Measurements from ENCODE around the gene CELSR1.
"Not testable (repeated sequence)": the region's sequence is repeated elsewhere in the genome, so short reads cannot be mapped to it uniquely, and the experiment has no call there.

CELSR1 gene

GRCh38 chr22:46401370-46401769 lies 136.1 kb downstream of the CELSR1 start:
- no peak for DNase-seq (ENCODE audit: low read depth in 2 of 3, low spot score in 2 of 3)

- no peak for DNase-seq (ENCODE audit: low read depth in 2 of 3, low spot score in 2 of 3)
Observed at GRCh38 chr22:46399251-46400024, 138.0 kb downstream of the CELSR1 start.

DNA sequence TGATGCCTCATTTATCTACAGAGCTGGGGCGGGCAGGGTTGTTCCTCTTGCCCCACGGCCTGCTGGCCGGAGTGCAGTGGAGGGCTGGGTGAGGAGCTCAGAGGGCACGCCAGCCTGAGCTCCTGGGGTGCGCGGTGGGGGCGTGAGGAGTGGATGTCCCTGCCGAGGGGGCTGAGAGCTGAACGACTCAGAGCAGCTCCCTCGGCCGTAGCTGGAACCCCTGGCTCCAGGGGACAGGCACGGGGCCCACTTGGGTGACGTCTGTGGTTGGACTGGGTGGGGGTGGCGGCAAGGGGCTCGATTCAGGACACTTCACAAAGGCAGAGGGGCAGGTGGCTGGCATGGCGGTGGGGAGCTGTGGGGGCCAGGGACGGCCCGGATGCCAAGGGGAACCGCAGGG lies 139.5 kb downstream of the CELSR1 start:
- no peak for DNase-seq (ENCODE audit: low read depth in 2 of 3, low spot score in 2 of 3)

- no peak for DNase-seq (ENCODE audit: low read depth in 2 of 3, low spot score in 2 of 3)
Observed at GRCh38 chr22:46397514-46397913, 139.9 kb downstream of the CELSR1 start.

GRCh38 chr22:46397049-46397448 lies 140.4 kb downstream of the CELSR1 start:
- DNase-seq (ENCODE audit: low read depth in 2 of 3, low spot score in 2 of 3): not testable (repeated sequence)

- DNase-seq (ENCODE audit: low read depth in 2 of 3, low spot score in 2 of 3): no peak
Observed at GRCh38 chr22:46395145-46395544, 142.3 kb downstream of the CELSR1 start.

- no peak for DNase-seq (ENCODE audit: low read depth in 2 of 3, low spot score in 2 of 3)
Observed at GRCh38 chr22:46394622-46395021, 142.8 kb downstream of the CELSR1 start.

DNA sequence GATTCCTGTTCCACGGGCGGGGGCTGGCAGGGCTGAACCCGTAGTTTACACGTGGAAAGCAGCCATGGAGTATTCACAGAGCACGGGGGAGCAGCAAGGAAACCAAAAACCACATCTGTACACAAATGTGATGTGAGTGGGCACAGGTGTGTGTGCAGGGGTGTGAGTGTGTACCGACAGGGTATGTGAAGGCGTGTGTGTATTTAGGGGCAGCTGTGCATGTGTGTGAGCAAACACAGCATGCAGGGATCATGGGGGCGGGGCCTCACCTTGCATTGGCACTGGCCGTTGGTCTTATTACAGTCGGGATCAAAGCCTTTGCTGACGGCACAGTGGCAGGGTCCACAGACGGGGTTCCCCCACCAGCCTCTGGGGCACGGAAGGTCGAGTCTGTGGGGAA lies 143.5 kb downstream of the CELSR1 start:
- no peak for DNase-seq (ENCODE audit: low read depth in 2 of 3, low spot score in 2 of 3)

DNA sequence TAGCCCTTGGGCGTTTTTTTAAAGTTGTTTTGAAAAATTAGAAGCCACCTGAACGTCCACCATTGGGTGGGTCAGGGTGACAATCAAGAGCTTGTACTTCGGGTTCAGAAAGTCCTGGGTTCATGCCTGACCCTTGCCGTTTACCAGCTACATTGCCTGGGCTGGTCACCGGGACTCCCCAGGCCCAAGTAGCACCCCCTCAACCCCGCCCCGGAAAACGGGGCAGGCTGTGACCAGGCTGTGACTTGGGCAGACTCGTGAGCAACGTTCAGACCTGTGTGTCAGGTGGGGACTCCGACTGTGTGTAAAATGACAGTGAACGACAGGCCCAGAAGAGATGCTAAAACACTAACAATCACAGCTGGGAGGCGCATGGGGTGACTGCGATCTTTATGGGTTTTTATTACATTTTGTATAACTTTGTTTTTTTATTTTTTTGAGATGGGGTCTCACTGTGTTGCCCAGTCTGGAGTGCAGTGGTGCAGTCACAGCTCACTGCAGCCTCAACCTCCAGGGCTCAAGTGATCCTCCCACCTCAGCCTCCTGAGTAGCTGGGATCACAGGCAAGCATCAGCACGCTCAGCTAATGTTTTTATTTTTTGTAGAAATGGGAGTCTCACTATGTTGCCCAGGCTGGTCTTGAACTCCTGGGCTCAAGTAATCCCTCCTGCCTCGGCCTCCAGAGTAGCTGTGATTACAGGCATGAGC lies 145.1 kb downstream of the CELSR1 start:
- no peak for DNase-seq (ENCODE audit: low read depth in 2 of 3, low spot score in 2 of 3)

GRCh38 chr22:46391486-46392136 lies 145.8 kb downstream of the CELSR1 start:
- no peak for DNase-seq (ENCODE audit: low read depth in 2 of 3, low spot score in 2 of 3)

DNA sequence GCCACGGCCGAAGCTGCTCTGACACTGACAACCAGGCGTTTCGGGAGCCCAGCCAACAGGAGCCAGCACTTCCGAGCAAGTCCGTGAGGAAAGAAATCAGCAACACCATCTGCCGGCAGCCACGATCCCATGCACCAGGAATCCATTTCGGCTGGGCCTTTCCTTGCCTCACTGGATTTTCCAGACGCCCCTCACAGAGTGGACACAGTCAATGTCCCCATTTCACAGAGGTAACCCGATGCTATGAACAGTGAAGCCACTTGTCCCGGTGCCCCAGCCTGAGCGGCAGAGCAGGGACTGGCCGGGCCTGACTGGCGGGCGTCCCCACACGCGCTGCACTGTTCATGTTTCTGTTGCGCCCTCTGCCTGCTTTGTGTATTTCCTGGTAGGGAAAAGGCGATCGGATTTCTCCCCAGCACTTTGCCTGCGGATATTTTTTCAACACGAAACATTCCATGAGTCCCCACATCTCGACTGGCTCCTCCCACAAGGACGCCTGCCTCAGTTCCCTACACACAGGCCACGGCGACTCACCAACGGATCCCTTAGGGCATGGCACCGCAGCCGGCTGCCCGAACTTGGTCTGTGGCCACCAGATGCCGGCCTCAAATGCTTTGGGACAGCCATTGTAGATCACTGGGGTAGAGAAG lies 146.6 kb downstream of the CELSR1 start:
- no peak for DNase-seq (ENCODE audit: low read depth in 2 of 3, low spot score in 2 of 3)

DNA sequence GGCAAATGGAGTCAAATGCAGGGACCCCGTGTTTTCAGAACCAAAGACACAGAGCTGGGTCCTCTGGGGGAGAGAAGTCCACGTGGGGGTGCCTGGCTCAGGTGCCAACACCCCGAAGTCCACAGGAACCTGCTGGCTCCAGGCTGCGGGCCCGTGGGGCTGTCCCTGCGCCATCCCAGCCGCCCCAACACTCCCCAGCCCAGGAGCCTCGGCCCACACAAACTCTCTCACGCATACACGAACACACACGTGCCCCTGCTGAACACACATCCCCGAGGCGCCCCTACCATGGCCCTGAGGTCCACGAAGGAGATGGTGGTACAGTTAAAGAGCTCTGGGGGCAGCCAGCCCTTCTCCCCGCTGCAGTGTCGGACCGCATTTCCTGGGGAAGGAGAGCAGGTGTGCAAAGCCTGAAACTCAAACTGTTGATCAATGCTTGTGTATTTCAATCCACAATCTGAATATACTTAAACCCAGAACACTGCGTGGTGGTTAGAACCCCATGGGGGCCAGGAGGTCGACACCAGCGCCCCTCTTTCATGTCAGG lies 147.2 kb downstream of the CELSR1 start:
- DNase-seq (ENCODE audit: low read depth in 2 of 3, low spot score in 2 of 3): no peak

GRCh38 chr22:46389081-46389480 lies 148.3 kb downstream of the CELSR1 start:
- no peak for DNase-seq (ENCODE audit: low read depth in 2 of 3, low spot score in 2 of 3)

GRCh38 chr22:46388647-46389046 lies 148.8 kb downstream of the CELSR1 start:
- DNase-seq (ENCODE audit: low read depth in 2 of 3, low spot score in 2 of 3): no peak

DNA sequence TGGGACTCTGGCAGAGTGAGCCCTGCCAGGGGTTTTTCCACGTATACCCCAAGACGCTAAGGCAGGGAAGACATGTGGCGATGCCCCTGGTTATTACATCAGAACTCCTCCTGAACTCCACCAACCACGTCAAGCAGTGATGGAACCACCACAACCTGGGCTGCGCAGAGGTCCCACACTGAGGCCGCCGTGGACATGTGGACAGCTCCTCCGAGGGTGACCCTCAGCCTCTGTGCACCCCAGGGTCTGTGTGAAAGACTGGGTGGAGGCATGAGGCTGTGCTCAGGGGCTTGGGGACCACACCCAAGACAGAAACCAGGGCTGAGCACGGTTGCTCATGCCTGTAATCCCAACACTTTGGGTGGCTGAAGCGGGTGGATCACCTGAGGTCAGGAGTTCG lies 149.7 kb downstream of the CELSR1 start:
- no peak for DNase-seq (ENCODE audit: low read depth in 2 of 3, low spot score in 2 of 3)

GRCh38 chr22:46386312-46386711 lies 151.1 kb downstream of the CELSR1 start:
- no peak for DNase-seq (ENCODE audit: low read depth in 2 of 3, low spot score in 2 of 3)

GRCh38 chr22:46382524-46382923 lies 154.9 kb downstream of the CELSR1 start:
- DNase-seq (ENCODE audit: low read depth in 2 of 3, low spot score in 2 of 3): no peak

DNA sequence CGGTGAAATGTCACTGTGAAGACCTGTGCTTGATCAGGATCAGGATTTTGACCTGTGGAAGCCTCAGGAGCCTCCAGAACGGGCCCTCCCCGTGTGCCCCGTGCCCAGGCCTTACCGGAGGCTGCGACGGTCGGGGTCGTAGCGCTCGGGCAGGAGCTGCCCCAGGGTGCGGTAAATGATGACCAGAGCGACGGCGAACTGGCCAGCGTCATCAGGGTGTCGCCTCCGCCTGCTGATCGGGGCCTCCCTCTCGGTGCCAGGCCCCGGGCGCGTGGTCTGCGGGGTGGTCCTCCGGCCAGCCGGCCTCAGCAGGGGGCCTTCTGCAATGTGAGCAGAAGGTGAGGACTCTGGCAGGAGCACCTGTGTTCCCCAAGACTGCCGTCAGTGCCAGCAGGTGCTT lies 155.7 kb downstream of the CELSR1 start:
- no peak for DNase-seq (ENCODE audit: low read depth in 2 of 3, low spot score in 2 of 3)

DNA sequence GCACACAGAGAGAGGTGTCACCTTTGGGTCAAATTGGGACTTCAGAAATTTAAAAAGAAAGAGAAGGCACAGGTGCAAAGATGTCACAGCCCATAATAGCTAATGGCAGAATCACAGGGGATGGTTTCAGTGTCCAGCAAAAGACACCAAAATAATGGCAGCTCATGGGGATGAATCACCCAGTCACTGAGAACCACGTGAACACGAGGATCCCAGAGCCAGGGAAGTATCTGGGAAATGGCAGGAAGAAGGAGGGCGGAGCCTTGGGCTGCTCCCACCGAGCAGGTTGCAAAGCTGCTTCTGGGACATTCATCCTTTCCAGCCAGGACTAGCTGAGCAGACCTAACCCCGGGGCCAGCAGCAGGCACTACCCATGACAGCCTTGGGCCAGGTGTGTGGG lies 156.3 kb downstream of the CELSR1 start:
- DNase-seq (ENCODE audit: low read depth in 2 of 3, low spot score in 2 of 3): no peak

DNA sequence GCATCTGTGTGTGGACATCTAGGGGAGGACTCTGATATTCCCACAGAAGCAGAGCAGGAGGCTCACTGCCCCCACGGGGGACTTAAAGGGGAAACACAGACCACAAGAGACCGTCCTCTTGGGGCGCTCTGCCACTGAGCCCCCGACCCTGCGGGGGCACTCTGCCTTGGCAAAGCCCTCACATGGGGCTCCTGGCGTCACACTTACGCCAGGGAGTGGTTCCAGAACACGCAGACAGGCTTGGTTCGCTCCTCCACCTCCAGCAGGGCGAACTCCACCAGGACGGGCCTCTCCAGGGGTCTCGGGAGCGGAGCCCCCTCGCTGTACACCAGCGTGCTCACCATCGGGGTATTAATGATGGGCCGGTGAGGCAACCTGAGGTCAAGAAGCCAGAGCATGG lies 156.8 kb downstream of the CELSR1 start:
- DNase-seq (ENCODE audit: low read depth in 2 of 3, low spot score in 2 of 3): no peak

GRCh38 chr22:46380069-46380468 lies 157.4 kb downstream of the CELSR1 start:
- DNase-seq (ENCODE audit: low read depth in 2 of 3, low spot score in 2 of 3): no peak
